A673 (cell line): Measurements from ENCODE around the gene BCLAF1. TPM values are rescaled to one million over a fixed set of nuclear protein-coding genes. Genes with fewer than 3 reads are reported as not detected.

Experiments
- BruUV-seq: library from RNA; stranded (reverse); fragments of 400-500 nt; replicated peaks from 2 replicates; lab custom pipeline; 2021; lab: Mats Ljungman, UMichigan
- CTCF ChIA-PET: fragments of 300-600 bp; sonication (Branson Sonifier 250); formaldehyde crosslinking; loops from one replicate; lab custom pipeline; 2022; ENCODE audit warnings: antibody characterized with exemption; lab: Charles Lee
- POLR2A ChIA-PET: fragments of 300-600 bp; sonication (Branson Sonifier 250); formaldehyde crosslinking; loops from one replicate; lab custom pipeline; 2022; ENCODE audit warnings: antibody characterized with exemption; ENCODE audit not compliant: low non-redundant PET; lab: Charles Lee
- DNase-seq: peaks from one replicate; pipeline ENCODE4 v3.0.0-alpha.2; 2015; ENCODE audit warnings: low spot score
- H3K27ac ChIP-seq: fragments of 200-600 bp; sonication (generic); 2 replicates; pipeline ENCODE4 v1.5.1; 2016; ENCODE audit warnings: mixed run types, low read depth, mild to moderate bottlenecking, mixed read lengths, antibody characterized with exemption, low read length; ENCODE audit not compliant: poor library complexity, severe bottlenecking
- H3K27me3 ChIP-seq: fragments of 200-600 bp; sonication (generic); replicated peaks from 2 replicates; pipeline ENCODE4 v1.6.1; 2017; ENCODE audit warnings: mixed run types, low read depth, mild to moderate bottlenecking, mixed read lengths, antibody characterized with exemption, low read length; ENCODE audit not compliant: insufficient read depth, poor library complexity
- H3K36me3 ChIP-seq: fragments of 200-600 bp; sonication (generic); 2 replicates; pipeline ENCODE4 v1.6.1; 2016; ENCODE audit warnings: mixed run types, mild to moderate bottlenecking, mixed read lengths, antibody characterized with exemption, low read length; ENCODE audit not compliant: insufficient read depth, poor library complexity, severe bottlenecking
- H3K4me1 ChIP-seq: fragments of 200-600 bp; sonication (generic); 2 replicates; pipeline ENCODE4 v1.6.1; 2017; ENCODE audit warnings: mixed run types, mild to moderate bottlenecking, mixed read lengths, antibody characterized with exemption, low read length; ENCODE audit not compliant: insufficient read depth, poor library complexity, severe bottlenecking
- H3K4me3 ChIP-seq: fragments of 200-600 bp; sonication (generic); 2 replicates; pipeline ENCODE4 v1.5.1; 2016; ENCODE audit warnings: low read depth, mixed run types, mild to moderate bottlenecking, mixed read lengths, low read length; ENCODE audit not compliant: poor library complexity, severe bottlenecking
- H3K9me3 ChIP-seq: fragments of 200-600 bp; sonication (generic); 2 replicates; pipeline ENCODE4 v1.6.1; 2016; ENCODE audit warnings: mixed run types, low read depth, mild to moderate bottlenecking, mixed read lengths, antibody characterized with exemption, low read length; ENCODE audit not compliant: poor library complexity, severe bottlenecking
- EZH2 ChIP-seq: fragments of 200-600 bp; sonication (generic); IDR thresholded peaks from 2 replicates; pipeline ENCODE4 v1.6.1; 2017; ENCODE audit warnings: borderline replicate concordance, low read depth, mild to moderate bottlenecking, mixed read lengths, antibody characterized with exemption, low read length; ENCODE audit not compliant: poor library complexity, severe bottlenecking
- intact Hi-C: fragments of 100-400 bp; cut with micrococcal nuclease; formaldehyde crosslinking; loops from one replicate; pipeline ENCODE4 v1.10.0; 2022; ENCODE audit not compliant: unreplicated experiment
- total RNA-seq: library from RNA; stranded (reverse); gene quantifications from 2 replicates; pipeline ENCODE4 v1.2.3, GENCODE V29; 2021
- TF ChIP-seq, protein P1 (sequence below): fragments of 300-800, 200-600 bp; sonication (generic); conservative IDR thresholded peaks from 2 replicates; pipeline ENCODE4 v1.5.1; 2017; ENCODE audit warnings: low read depth, mild to moderate bottlenecking, antibody characterized with exemption, low read length, moderate library complexity, mixed read lengths

BCLAF1 gene
- total RNA-seq, 1 experiment from 2014 or later = 284 TPM

DNA sequence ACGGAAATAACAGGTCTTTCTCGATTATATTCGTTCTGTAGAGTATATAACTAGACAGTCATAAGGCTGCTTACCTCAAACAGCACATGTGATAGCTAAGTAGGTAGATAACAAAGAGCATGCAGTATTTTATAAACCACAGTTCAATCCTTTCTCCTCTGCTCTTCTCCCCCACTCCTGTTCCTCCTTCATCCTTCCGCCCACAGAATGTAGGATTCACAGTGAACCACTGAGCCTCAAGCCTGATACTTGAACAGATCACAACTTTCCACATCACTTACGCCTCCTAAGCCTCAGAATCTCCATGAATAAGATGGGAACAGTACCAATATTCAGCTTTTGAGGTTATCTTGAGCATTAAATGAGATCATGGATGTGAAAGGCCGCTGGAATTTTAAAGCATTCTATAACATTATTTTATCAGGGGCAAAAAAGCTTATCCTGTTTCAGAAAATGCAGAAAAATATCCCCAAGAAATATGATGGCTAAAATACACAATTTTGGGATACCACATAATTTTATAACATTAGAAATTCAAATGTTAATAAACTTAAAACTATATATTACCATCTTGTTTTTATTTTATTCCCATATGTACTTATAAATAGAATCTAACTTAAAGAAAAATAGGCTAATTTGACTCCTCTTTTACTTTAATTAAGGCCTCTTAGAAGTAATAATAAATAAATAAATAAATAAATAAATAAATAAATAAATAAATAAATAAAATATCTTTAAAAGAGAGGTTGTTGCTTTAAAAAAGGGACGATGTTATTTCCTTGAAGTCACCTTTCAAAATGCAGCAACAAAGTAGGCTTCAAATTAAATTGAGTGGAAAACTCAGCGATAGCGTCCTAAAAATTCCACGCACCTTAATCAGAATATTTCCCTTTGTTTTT is 72.9 kb downstream of the BCLAF1 start:
- ChIA-PET CTCF (no interaction called here), POLR2A (no interaction called here)

DNA sequence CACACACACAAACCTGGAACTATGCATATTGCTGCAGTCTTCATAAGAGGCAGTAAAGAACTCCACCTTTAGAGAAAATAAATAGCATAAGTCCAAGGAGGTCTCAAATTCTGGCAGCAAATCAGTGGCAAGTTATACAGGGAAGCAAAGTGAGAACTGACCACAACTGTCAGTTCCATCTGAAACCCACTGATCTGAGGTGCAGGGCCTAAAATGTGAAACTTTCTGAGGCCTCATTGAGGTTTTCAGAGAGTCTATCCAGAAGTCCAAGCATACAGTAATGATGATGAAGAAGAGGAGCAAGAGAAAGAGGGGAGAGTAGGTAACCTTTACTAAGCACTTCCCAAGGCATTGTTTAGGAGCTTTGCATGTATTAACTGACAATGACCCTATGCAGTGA is 75.8 kb downstream of the BCLAF1 start:
- ChIA-PET POLR2A (no interaction called here), CTCF (no interaction called here)
- DNase-seq = no peak
- Histone ChIP-seq H3K36me3 (no peaks in the 10 kb centered on the region), H3K9me3 (no peaks in the 10 kb centered on the region), H3K27ac (no peak overlapping the region), H3K27me3 (no peaks in the 10 kb centered on the region), H3K4me3 (no peak overlapping the region), H3K4me1 (no peaks in the 10 kb centered on the region)
- TF ChIP-seq EZH2 = no peak
- TF ChIP-seq, protein P1, sequence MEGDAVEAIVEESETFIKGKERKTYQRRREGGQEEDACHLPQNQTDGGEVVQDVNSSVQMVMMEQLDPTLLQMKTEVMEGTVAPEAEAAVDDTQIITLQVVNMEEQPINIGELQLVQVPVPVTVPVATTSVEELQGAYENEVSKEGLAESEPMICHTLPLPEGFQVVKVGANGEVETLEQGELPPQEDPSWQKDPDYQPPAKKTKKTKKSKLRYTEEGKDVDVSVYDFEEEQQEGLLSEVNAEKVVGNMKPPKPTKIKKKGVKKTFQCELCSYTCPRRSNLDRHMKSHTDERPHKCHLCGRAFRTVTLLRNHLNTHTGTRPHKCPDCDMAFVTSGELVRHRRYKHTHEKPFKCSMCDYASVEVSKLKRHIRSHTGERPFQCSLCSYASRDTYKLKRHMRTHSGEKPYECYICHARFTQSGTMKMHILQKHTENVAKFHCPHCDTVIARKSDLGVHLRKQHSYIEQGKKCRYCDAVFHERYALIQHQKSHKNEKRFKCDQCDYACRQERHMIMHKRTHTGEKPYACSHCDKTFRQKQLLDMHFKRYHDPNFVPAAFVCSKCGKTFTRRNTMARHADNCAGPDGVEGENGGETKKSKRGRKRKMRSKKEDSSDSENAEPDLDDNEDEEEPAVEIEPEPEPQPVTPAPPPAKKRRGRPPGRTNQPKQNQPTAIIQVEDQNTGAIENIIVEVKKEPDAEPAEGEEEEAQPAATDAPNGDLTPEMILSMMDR = no peak
- intact Hi-C loops = no loop called here
- no TSS peak for BruUV-seq

More for the DNA sequence above, 72.9 kb downstream of the BCLAF1 start:
- no peak for DNase-seq
- Histone ChIP-seq H3K27me3 (no peaks in the 10 kb centered on the region), H3K4me1 (no peaks in the 10 kb centered on the region), H3K36me3 (no peaks in the 10 kb centered on the region), H3K27ac (no peak overlapping the region), H3K9me3 (no peaks in the 10 kb centered on the region), H3K4me3 (no peak overlapping the region)
- BruUV-seq = no TSS peak
- intact Hi-C loops = no loop called here
- no peak for TF ChIP-seq EZH2
- TF ChIP-seq, protein P1 = no peak

GRCh38 chr6:136213012-136213539 is 76.6 kb downstream of the BCLAF1 start:
- H3K9me3 ChIP-seq = no peaks in the 10 kb centered on the region
- no peak for DNase-seq
- BruUV-seq = no TSS peak
- POLR2A ChIA-PET = no interaction called here
- no peaks in the 10 kb centered on the region for H3K27me3 ChIP-seq
- no peaks in the 10 kb centered on the region for H3K4me1 ChIP-seq
- TF ChIP-seq, protein P1 = no peak
- no peak for TF ChIP-seq EZH2
- no peaks in the 10 kb centered on the region for H3K36me3 ChIP-seq
- H3K4me3 ChIP-seq = no peak overlapping the region
- intact Hi-C loops = no loop called here
- no peak overlapping the region for H3K27ac ChIP-seq
- CTCF ChIA-PET = no interaction called here
